NCI-H2171 (cell line): Measurements from ENCODE around the gene FITM1.

Experiments
- DNase-seq: peaks from one replicate; lab custom pipeline; 2025; lab: John Stamatoyannopoulos, UW

Gene FITM1

DNA sequence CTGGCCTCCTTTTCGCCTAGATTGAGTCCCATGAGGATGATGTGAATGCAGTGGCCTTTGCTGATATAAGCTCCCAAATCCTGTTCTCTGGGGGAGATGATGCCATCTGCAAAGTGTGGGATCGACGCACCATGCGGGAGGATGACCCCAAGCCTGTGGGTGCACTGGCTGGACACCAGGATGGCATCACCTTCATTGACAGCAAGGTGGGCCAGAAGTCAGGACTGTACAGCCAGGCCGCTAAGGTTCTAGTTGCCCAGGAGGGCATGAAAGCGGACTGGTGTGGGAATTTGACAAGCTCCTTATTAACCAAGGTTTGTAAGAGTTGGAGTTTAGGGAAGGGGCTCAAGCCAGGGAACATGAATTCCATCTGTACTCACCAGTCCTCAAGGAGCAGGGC is 10.8 kb upstream of the FITM1 start:
- no peak for DNase-seq

DNA sequence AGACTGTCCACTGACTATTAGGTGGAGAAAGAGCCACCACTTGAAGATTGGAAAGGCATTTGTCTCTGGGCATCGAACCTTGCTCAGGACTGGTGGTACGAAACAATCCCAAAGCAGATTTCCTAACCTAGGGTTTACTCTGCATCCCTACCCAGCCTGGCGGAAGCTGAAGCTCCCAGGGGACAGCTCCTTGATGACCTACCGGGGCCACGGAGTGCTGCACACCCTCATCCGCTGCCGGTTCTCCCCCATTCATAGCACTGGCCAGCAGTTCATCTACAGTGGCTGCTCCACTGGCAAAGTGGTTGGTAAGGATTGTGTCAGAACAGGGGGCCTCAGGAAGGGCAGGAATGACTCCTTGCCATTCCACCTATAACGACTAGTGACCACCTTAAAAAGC is 9.2 kb upstream of the FITM1 start:
- no peak for DNase-seq

DNA sequence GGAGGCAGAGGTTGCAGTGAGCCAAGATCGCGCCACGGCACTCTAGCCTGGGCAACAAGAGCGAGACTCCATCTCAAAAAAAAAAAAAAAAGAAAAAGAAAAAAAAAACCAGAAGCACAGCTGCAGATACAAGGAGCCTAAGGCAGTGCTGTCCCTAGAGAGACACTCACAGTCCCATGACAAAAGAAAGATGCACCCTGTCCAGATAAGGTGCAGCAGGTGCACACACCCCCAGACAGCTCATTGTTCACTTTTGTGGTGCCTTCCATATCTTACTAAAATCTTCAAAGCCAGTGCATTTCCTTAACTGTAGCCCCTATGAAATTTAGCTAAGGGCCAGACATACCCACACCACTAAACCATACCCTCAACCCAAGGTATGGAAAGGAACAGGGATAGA is 8.0 kb upstream of the FITM1 start:
- no peak for DNase-seq

DNA sequence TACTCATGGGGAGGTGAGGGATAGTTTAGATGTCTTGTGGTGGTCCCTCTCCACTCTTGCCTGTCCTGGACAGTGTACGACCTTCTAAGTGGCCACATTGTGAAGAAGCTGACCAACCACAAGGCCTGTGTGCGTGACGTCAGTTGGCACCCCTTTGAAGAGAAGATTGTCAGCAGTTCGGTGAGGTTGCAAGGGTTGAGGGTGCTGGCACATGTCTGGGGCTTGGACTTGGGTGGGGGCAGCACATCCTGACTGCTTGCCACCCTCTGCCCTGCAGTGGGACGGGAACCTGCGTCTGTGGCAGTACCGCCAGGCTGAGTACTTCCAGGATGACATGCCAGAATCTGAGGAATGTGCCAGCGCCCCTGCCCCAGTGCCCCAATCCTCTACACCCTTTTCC is 7.6 kb upstream of the FITM1 start:
- DNase-seq: no peak

DNA sequence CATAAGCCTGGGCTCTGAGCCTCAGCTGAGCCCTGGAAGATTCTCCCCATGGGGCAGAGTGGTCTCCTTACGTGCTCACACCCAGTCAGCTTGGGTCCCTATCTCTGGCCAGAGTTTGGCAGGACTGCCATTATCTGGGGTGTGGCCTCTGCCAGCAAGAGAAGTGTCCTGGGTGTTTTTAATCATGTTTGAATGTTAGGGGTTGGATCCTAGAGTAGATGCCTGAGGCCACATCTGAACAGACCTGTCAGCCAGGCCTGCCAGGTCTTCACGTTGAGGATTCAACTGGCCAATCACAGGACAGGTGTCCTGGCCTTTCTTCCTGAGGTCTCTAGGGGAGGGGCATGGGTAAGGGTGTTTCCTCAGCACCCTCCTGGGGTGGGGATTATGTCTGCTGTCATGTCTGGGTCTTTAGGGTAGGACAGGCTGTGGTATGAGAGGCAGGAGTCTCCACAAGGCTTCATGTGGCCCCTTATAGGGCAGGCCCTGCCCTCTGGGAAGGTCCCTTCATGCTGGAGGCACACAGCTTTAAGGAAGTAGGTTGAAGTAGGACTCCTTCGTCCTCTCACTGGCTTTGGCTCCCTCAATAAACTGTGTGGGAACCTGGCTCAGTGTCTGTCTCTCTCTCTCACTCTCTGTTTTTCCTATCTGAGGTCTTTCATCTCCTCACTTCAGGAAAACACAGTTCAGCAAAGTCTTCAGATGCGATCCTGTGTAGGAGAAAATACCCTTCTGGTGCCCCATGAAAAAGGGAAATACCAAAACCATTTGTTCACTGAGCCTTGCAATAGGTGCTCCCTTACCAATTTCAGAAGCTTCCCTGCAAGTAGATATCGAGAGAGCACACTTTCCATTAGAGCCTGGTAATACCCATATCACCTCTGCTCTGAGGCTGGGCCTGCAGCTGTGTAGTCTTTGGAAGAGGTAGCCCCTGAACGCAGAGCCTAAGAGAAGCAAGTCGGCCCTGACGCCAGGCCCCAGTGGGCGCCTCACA is 6.7 kb upstream of the FITM1 start:
- DNase-seq: no peak

DNA sequence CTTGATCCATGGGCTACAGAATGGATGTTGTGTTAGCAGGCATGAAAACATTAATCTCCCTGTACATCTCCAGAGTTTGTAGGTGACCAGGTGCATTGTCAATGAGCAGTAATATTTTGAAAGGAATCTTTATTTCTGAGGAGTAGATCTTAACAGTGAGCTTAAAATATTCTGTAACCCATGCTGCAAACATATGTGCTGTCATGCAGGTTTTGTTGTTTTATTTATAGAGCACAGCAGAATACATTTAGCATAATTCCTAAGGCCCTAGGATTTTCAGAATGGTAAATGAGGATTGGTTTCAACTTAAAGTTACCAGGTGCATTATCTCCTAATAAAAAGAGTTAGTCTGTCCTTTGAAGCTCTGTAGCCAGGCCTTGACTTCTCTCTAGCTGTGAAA is 3.5 kb upstream of the FITM1 start:
- DNase-seq: no peak

DNA sequence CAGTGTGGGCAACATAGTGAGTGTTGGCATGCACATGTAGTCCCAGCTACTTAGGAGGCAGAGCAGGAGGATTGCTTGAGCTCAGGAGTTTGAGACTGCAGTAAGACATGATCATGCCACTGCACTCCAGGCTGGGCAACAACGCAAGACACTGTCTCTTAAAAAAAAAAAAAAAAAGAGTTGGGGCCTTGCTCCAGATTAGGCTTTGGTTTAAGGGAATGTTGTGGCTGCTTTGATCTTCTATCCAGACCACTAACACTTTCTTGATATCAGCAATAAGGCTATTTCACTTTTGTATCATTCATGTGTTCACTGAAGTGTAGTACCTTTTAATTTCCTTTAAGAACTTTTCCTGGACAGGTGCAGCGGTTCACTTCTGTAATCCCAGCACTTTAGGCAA is 2.8 kb upstream of the FITM1 start:
- DNase-seq: no peak

DNA sequence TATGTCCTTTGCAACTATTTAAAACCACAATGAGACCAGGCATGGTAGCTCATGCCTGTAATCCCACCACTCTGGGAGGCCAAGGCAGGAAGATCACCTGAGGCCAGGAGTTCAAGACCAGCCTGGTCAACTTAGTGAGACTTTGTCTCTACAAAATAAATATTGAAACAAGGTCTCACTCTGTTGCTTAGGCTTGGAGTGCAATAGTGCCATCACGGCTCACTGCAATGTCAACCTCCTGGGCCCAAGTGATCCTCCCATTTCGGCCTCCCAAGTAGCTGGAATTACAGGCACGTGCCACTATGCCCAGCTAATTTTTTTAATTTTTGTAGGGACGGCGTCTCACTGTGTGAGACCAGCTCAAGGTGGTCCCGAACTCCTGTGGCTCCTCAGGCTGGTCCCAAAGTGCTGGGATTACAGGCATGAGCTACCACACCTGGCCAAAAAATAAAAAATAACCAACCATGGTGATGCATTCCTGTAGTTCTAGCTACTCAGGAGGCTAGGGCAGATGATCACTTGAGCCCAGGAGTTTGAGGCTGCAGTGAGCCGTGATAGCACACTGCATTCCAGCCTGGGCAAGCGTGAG is 955 bp upstream of the FITM1 start:
- no peak for DNase-seq

DNA sequence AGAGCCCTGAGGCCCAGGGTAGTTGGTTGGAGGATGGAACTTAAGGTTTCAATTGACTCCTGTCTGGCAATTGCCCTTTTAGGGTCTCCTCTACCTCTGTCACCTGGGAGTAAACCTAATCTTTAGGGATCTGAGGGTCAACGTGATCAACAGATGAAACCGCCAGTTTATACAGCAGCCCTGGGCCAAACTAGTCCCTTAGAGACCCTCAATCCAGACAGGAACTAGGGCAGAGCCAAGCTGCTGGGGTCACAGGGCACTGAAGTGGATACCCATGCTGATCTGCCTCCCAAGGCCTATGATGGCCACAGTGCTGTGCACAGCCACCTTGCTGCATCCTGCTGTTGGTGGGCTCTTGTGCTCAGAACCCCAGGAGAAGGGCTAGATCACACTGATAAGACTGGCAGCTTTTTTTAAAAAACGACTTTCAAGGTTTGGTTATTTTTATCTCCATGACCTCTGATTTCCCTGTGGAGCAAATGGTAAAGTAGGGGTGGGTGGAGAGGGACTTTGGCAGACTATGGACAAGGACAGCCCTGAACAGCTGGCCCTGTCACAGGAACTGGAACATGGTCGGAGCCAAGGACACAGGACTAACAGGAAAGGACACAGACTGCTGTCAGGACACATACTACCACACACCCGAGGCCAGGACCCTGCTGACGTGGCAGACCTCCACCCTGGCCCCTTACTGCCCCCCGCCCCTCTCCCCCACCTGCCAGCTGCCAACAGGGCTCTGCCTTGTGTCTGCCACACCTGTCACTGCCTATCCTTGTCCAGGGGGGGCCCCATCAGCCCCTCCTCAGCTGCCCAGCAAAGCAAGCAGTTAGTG is 474 bp downstream of the FITM1 start:
- DNase-seq: no peak

DNA sequence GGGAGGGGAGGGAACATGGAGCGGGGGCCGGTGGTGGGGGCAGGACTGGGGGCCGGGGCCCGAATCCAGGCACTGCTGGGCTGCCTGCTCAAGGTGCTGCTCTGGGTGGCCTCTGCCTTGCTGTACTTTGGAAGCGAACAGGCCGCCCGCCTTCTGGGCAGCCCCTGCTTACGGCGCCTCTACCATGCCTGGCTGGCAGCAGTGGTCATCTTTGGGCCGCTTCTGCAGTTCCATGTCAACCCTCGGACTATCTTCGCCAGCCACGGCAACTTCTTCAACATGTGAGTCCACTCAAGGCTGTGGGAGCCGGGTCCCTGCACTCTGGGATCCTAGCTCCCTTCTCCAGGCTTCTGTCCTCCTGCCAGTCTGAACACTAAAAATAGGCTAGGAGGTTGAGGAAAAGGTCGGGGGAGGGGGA is 1.1 kb downstream of the FITM1 start:
- no peak for DNase-seq

DNA sequence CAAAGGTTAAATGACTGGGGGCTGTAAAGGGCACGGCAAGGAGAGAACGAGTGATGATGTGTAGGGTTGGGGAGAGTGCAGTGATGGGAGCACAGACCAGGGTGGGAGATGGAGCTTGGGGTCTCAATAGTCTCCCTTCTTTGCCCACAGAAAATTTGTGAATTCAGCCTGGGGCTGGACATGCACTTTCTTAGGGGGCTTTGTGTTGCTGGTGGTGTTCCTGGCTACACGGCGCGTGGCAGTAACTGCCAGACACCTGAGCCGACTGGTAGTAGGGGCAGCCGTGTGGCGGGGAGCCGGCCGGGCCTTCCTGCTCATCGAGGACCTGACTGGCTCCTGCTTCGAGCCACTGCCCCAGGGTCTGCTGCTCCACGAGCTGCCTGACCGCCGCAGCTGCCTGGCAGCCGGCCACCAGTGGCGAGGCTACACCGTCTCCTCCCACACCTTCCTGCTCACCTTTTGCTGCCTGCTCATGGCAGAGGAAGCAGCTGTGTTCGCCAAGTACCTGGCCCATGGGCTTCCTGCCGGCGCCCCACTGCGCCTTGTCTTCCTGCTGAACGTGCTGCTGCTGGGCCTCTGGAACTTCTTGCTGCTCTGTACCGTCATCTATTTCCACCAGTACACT is 1.7 kb downstream of the FITM1 start:
- no peak for DNase-seq

DNA sequence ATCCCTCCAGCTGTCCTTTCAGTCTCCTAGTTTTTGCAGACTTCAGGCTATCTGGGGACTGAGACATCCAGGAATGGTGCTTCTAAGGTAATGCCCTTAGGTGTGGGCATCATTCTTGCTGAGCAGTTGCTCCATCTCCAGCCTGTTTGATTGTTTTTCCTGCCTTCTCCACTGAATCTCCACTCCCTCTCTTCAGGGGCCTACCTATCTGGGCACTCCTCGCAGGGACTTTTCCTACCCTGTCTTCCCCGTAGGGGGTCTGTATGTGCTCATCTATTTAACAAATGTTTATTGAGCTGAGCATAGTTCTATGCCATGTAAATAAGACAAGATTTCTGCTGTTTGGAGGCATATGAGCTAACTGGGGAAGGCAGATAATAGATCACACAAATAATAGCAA is 2.5 kb downstream of the FITM1 start:
- DNase-seq: no peak

DNA sequence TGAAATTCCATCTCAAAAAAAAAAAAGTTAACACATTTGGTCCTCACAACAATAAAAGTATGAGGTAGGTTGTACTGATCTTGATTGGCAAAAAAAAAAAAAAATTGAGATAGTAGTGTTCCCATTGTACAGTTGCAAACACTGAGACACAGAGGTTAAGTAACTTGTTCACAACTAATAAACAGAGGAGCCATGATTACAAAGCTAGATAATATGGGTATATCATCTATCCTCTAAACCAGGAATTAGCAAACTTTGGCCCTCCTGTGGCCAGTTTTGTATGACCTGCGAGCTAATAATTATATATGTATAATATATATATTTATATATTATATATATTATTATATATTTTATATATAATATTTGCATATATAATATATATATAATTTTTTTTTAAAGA is 3.3 kb downstream of the FITM1 start:
- no peak for DNase-seq

DNA sequence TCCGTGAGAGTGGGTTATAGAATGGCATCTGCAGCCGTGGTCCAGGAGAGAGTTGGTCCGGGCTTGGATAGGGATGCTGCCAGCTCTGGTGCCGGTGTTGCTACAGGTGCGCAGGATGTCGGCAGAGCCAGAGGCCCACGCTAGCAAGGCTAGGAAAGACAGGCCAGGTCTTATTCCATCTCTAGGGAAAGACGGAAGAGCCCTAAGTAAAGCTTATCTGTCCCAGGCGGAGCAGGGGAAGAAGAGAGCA is 5.0 kb downstream of the FITM1 start:
- no peak for DNase-seq

DNA sequence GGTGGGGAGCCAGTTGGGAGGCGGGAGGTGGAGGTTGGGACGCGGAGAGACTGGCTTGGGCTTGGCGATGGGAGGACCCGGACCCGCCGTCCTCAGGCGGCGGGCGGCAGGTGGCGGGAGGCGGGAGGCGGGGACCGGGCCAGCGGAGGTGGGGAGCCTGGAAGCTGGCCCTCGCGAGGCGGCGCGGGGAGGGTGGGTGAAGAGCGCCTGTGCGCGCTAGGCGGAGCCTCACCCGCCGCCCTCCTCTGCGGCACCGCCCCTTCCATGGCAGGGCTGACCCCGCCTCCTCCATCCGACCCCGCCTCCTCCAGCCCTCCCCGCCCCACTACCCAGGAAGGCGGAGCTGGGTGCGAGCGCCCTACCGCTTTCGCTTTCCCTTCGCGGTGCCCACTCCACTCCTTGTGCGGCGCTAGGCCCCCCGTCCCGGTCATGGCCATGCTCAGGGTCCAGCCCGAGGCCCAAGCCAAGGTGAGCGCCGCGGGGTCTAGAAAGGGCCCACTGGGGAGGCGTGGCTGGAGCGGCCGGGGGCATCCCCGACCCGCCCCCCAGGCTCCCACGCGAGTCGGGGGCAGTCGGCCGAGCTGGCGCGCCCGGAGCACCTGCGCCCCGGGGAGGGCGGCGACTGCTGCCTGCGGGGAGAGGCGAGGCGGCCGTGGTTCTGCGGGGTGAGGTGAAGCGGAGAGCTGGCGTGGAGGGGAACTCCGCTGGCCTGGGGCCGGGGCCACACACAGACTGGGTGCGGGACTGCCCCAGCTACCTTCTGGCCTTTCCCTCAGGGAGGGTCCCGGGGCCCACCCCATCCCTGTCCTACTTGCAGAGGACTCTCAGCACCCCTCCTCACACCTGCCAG is 5.6 kb downstream of the FITM1 start, which contains the start of gene PSME1:
PSME1 (plus strand) TSS at position 361 of the 850 bp plus-strand sequence; CDS start at position 430, 69 bp downstream.
- DNase-seq: peak; percentile 97

DNA sequence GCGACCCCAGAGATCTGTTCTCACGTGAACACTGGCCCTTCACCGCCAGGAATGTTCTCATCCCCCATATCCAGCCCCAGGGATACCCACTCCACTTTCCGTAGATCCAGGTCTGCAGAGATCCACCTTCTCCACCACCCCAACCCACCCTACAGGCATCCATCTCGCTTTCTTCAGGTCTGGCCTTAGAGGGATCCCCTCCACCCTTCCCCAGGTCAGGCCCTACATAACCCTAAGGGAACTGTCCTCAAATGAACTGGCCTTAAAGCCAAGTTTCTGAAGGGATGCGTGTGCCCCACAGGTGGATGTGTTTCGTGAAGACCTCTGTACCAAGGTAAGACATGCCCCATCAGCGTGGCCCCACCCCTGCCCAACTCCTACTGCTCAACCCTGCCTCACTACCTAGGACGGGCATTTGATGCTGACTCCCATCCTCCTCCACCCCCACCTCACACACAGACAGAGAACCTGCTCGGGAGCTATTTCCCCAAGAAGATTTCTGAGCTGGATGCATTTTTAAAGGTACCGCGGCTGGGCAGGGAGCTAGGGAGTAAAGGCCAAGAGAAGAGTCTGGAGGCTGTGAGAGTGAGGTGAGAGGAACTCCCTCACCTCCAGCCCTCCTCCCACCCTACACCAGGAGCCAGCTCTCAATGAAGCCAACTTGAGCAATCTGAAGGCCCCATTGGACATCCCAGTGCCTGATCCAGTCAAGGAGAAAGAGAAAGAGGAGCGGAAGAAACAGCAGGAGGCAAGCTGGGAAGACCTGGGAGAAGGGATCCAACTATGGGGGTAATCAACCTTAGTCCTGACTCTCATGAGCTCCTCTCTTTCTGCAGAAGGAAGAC is 6.4 kb downstream of the FITM1 start:
- no peak for DNase-seq

DNA sequence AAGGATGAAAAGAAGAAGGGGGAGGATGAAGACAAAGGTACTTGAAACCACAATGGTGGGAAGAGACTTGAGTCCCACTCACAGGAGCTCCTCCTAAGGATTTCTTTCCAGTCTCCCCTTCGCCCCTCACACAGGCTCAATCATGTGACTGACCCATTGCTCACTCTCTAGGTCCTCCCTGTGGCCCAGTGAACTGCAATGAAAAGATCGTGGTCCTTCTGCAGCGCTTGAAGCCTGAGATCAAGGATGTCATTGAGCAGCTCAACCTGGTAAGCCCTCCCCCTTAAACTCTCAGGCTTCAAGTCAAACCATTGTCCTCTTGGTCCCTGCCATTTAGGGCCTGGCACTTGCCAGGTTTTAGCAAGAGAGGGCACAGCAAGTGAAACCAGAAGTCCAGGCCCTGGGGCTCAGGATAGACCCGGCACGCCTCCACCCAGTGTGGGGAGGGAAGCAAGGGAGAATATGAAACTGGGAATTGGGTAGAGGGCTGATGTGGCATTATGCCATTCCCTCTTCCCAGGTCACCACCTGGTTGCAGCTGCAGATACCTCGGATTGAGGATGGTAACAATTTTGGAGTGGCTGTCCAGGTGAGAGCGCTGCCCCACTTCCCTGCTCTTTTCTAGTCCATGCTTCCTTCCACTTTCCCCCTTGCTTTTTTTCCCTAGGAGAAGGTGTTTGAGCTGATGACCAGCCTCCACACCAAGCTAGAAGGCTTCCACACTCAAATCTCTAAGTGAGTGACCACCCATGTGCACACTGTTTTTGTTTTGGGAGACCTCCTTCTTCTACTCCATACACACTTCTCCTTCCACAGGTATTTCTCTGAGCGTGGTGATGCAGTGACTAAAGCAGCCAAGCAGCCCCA is 7.3 kb downstream of the FITM1 start:
- DNase-seq: no peak

DNA sequence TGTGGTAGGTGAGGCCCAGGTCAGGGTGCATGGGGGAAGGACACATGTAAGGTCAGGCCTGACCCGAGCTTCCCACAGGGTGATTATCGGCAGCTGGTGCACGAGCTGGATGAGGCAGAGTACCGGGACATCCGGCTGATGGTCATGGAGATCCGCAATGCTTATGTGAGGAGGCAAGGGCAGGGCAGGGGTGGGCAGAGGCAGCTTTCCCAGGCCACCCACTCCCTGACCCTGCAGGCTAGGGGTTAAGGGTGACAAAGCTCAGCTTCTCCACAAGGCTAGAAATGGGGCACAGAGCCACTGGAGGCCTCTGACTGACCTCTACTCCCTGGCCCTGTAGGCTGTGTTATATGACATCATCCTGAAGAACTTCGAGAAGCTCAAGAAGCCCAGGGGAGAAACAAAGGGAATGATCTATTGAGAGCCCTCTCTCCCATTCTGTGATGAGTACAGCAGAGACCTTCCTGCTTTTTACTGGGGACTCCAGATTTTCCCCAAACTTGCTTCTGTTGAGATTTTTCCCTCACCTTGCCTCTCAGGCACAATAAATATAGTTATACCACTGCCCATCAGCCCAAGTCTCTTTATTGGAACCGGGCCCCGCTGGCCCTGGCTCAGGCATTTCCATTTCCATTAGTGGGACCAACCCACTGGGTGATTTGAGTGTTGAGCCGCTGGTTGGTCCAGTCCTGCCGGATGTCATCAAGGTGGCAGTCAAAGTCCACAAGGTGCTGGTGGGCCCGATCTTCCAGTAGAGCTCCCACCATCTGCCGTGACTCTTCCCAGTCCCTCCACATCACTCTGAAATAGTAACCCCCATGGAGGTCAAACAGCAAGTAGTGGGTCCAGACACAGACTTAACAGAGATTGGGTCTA is 8.2 kb downstream of the FITM1 start:
- DNase-seq: no peak
